Psoas muscle (tissue), 8 donors: ENCODE data around the gene ZNF385D. TPM values are rescaled to one million over a fixed set of nuclear protein-coding genes. Genes with fewer than 3 reads are reported as not detected.

Experiments
- ATAC-seq, 4 donors: fragments of 200-7000 bp; cut with Tn5 transposase; one replicate each; pipeline ENCODE4 v1.9.1; 2020; ENCODE audit warnings: moderate library complexity in 3 of 4, mild to moderate bottlenecking in 2 of 4
- DNase-seq, 2 donors: peaks; one replicate each; pipeline ENCODE4 v3.0.0-alpha.2; 2020
- H3K27ac ChIP-seq: fragments of 200-600 bp; one replicate; pipeline ENCODE4 v1.8.0; 2022
- H3K27me3 ChIP-seq, 3 donors: fragments of 200-600 bp in 1 of 3; one replicate each; pipeline versions ENCODE4 v1.6.1 to v1.8.0; 2013 to 2022; ENCODE audit warnings: low read length in 2 of 3, mild to moderate bottlenecking in 2 of 3, moderate library complexity in 1 of 3; ENCODE audit not compliant: insufficient read depth in 3 of 3
- H3K36me3 ChIP-seq, 2 donors: fragments of 200-600 bp in 1 of 2; one replicate each; pipeline versions ENCODE4 v1.6.1 to v1.8.0; 2013 to 2022; ENCODE audit warnings: low read depth in 1 of 2, mild to moderate bottlenecking in 1 of 2, moderate library complexity in 1 of 2; ENCODE audit not compliant: insufficient read depth in 1 of 2
- H3K4me1 ChIP-seq: fragments of 200-600 bp; one replicate; pipeline ENCODE4 v1.8.0; 2022
- H3K4me3 ChIP-seq: fragments of 200-600 bp; one replicate; pipeline ENCODE4 v1.8.0; 2022; ENCODE audit warnings: mild to moderate bottlenecking
- H3K9me3 ChIP-seq: fragments of 200-600 bp; one replicate; pipeline ENCODE4 v1.8.0; 2022
- CTCF ChIP-seq: fragments of 200-600 bp; IDR thresholded peaks from one replicate; pipeline ENCODE4 v1.8.0; 2022; ENCODE audit warnings: antibody characterized with exemption
- WGBS, 3 donors: extraction: QIAGEN DNeasy Blood & Tissue Kit; methylation state at CpG; one replicate each; pipeline versions ENCODE4 v1.1.6 to v1.1.7; 2013; 5-methylcytosine and 5-hydroxymethylcytosine counted together
- intact Hi-C, 2 donors: fragments of 100-400 bp; cut with DNase I; formaldehyde crosslinking; loops; one replicate each; pipeline versions ENCODE4 v1.11.0 to v1.14.2; 2022
- polyA plus RNA-seq, 3 donors: library from polyadenylated mRNA; stranded (reverse); fragments of 200-250 nt; gene quantifications; one replicate each; pipeline ENCODE4 v1.2.3, GENCODE V29; 2013
- total RNA-seq, 4 donors: library from RNA; stranded (reverse); fragmentation: NEBNext Ultra II Directional in 2 of 4; extraction: Animal tissue kit (Norgen Biotek cat#: 25700) in 2 of 4; gene quantifications; one replicate each; pipeline versions ENCODE4 v1.2.1 to v1.2.4, GENCODE V29; 2021 to 2023
- donor health status: healthy with polysubstance abuse.
- donor health status: DM: no; HTN: no; CAD: no; lungs with moderate emphysema.
- donor health status: Bipolar disorder and iron deficiency.
- donor health status: healthy.
- donor health status: DM: yes; HTN: yes; CAD: no.
- donor health status: DM: no; HTN: no; CAD: no.
- donor health status: DM: no; HTN: no; CAD: no.
- donor health status: DM: yes; HTN: yes; CAD: no.

Gene ZNF385D
- total and polyA plus RNA-seq, 7 donors = 0.55 to 8.7 (median 3.7) TPM

DNA sequence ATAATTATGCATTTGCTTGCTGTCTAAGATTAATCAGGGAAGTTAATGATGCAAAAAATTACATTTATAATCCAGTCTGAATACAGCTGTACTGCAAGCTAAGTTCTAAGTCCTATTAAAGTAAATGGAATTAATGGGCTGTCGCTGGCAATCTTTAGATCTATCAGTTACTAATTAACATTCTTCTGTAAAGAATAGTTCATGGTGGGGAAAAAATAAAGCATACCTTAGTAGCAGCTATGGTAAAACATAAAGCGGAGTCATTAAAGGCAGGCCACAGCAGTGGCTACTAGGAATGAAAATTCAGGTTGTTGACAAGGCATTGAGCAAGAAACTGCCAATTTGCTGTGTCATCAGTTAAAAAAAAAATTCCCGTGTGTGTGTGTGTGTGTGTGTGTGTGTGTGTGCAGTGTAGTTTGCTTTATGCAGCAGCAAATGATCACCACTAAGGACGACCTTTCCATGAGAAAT, 129.8 kb downstream of the ZNF385D start:
- no peak overlapping the region for H3K27ac ChIP-seq
- no peaks in the 10 kb centered on the region for H3K36me3 ChIP-seq
- TF ChIP-seq CTCF = no peak
- 67 to 75% (median 67%) methylated on average over 4 of the region's 4 CpGs for WGBS, 3 donors
- H3K9me3 ChIP-seq = no peaks in the 10 kb centered on the region
- H3K27me3 ChIP-seq = no peaks in the 10 kb centered on the region
- H3K4me3 ChIP-seq = no peak overlapping the region
- no peak for ATAC-seq
- intact Hi-C loops = no loop called here
- H3K4me1 ChIP-seq = peaks cover 3% of the 10 kb centered on the region
- DNase-seq = no peak

DNA sequence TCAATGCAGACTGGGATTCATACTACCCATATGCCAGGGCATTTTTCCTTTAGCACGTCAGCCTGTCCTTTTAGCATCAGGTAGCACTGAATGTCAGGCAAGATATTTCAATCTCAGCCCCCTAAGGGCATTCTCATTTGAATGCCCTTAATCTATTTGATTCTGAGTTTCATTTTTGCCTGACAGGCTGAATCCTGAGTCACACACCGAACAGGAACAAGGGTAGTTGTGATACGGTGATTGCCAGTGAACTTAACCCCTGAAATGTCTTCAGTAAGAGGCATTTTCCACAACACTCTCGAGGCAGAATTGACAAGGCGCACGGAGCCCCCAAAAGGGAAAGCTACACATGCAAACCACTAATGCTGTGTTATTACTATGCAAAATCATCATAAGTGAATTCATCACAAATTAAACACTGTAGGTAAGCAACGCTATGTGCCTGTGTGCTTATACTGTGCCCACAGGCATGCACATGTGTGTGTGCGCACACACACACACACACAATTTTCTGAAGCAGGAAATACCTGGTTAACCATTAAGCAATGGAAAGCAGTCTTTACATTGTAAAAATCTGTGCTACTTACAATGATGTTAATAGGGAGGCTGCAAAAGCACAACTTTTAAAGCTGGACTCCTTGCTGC, 130.4 kb downstream of the ZNF385D start:
- H3K4me3 ChIP-seq = no peak overlapping the region
- WGBS, 3 donors = 71 to 78% (median 71%) methylated on average over 8 of the region's 8 CpGs
- intact Hi-C loops = no loop called here

DNA sequence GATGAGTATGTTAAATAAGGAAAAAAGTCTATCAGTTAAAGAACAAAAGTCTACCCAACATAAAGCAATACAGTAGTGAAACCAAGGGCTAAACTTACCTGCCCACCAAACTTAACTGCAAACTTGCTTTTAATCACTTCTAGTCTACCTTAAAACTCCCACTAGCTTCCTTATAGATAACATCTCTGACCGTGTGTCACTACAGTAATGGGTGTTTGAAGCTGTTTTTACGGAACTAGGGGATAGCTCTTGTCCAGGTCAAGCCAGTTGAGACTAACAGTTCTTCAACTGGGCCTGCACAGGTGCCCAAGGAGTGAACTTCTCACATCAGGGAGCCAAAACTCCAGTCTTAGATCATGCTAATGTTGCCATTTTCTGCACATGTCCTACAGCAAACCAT, 132.3 kb downstream of the ZNF385D start:
- TF ChIP-seq CTCF = no peak
- Histone ChIP-seq H3K9me3 (no peaks in the 10 kb centered on the region), H3K27me3 (no peaks in the 10 kb centered on the region), H3K36me3 (no peaks in the 10 kb centered on the region), H3K4me1 (peaks cover 3% of the 10 kb centered on the region), H3K27ac (no peak overlapping the region), H3K4me3 (no peak overlapping the region)
- DNase-seq = no peak
- intact Hi-C loops = no loop called here
- no peak for ATAC-seq
- WGBS, 3 donors = 62 to 80% (median 69%) methylated on average over 2 of the region's 2 CpGs

More for the DNA sequence above, 130.4 kb downstream of the ZNF385D start:
- no peak overlapping the region for H3K27ac ChIP-seq
- H3K36me3 ChIP-seq = no peaks in the 10 kb centered on the region
- ATAC-seq (no peak), DNase-seq (no peak)
- no peak for TF ChIP-seq CTCF
- H3K9me3 ChIP-seq = no peaks in the 10 kb centered on the region
- peaks cover 3% of the 10 kb centered on the region for H3K4me1 ChIP-seq
- no peaks in the 10 kb centered on the region for H3K27me3 ChIP-seq

- no peaks in the 10 kb centered on the region for H3K4me1 ChIP-seq
- H3K27me3 ChIP-seq = no peaks in the 10 kb centered on the region
- H3K4me3 ChIP-seq = no peak overlapping the region
- no peaks in the 10 kb centered on the region for H3K9me3 ChIP-seq
- DNase-seq = no peak
- no peak for ATAC-seq
- WGBS, 3 donors = 71 to 78% (median 74%) methylated on average over 3 of the region's 3 CpGs
- TF ChIP-seq CTCF = no peak
- H3K27ac ChIP-seq = no peak overlapping the region
- intact Hi-C loops = no loop called here
- H3K36me3 ChIP-seq = no peaks in the 10 kb centered on the region
These were observed 137.5 kb downstream of the ZNF385D start for GRCh38 chr3:21613372-21614070.
